Osteoblast (primary cell): ENCODE measurements around the gene PITPNC1. TPM values are rescaled to one million over a fixed set of nuclear protein-coding genes. Genes with fewer than 3 reads are reported as not detected.

Source experiments
- DNase-seq: peaks from one replicate; pipeline ENCODE4 v3.0.0; 2011; ENCODE audit warnings: low spot score, mixed read lengths; ENCODE audit not compliant: insufficient read length; ENCODE audit errors: missing footprints
- H2AFZ ChIP-seq: 2 replicates; pipeline ENCODE4 v1.6.0; 2011; ENCODE audit warnings: mild to moderate bottlenecking, low read length
- H3K27ac ChIP-seq: 2 replicates; pipeline ENCODE4 v1.5.1; 2011; ENCODE audit warnings: mild to moderate bottlenecking, low read depth, low read length, moderate library complexity
- H3K27me3 ChIP-seq: 2 replicates; pipeline ENCODE4 v1.6.0; 2012; ENCODE audit warnings: mild to moderate bottlenecking, control low read depth, inconsistent platforms, low read length, moderate library complexity; ENCODE audit not compliant: insufficient read depth
- H3K36me3 ChIP-seq: 2 replicates; pipeline ENCODE4 v1.5.1; 2011; ENCODE audit warnings: mild to moderate bottlenecking, low read length, control low read depth, moderate library complexity; ENCODE audit not compliant: insufficient read depth
- H3K4me1 ChIP-seq: 2 replicates; pipeline ENCODE4 v1.5.1; 2011; ENCODE audit warnings: mild to moderate bottlenecking, low read length, control low read depth, moderate library complexity; ENCODE audit not compliant: insufficient read depth
- H3K4me2 ChIP-seq: 2 replicates; pipeline ENCODE4 v1.6.0; 2011; ENCODE audit warnings: mild to moderate bottlenecking, low read length; ENCODE audit not compliant: insufficient read depth
- H3K4me3 ChIP-seq: fragments of 200-600 bp; sonication (generic); 3 replicates; pipeline ENCODE4 v1.5.1; 2012; ENCODE audit warnings: mild to moderate bottlenecking, low read length, inconsistent platforms; ENCODE audit not compliant: insufficient read depth
- H3K79me2 ChIP-seq: 2 replicates; pipeline ENCODE4 v1.6.0; 2012; ENCODE audit warnings: mild to moderate bottlenecking, low read length, control low read depth, inconsistent platforms; ENCODE audit not compliant: insufficient read depth
- H3K9me3 ChIP-seq: 2 replicates; pipeline ENCODE4 v1.5.1; 2011; ENCODE audit warnings: low read depth, low read length, control low read depth
- H4K20me1 ChIP-seq: 2 replicates; pipeline ENCODE4 v1.6.0; 2012; ENCODE audit warnings: mild to moderate bottlenecking, low read length, control low read depth; ENCODE audit not compliant: insufficient read depth
- total RNA-seq: library from RNA; depleted of rRNA; stranded (reverse); fragments of >200 nt; gene quantifications from 2 replicates; pipeline ENCODE4 v1.2.3, GENCODE V29; 2012
- TF ChIP-seq, protein P1 (sequence below): IDR thresholded peaks from 2 replicates; pipeline ENCODE4 v1.5.1; 2011; ENCODE audit warnings: mild to moderate bottlenecking, low read depth, low read length, moderate library complexity; ENCODE audit errors: extremely low read depth

The PITPNC1 gene
- total RNA-seq, 1 donor: 6.2 TPM

DNA sequence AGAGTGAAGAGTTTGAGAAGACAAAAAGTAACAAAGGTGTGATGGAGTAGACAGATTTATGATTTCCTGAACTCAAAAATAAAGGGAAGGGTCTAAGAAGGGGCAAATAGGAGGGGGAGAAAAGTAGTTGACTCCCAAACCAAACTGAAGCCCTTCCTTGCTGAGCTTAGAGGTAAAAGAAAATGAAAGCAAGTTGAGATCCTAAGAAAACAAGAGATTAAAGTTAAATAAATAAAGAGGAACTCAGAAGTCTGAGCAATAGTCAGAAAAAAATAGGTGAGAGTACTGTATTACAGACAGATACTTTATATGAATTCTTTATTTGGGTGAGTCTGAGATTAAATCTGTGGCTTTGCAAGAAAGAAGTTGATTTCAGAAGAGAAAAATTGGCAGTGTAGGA, 7.4 kb upstream of the PITPNC1 start:
- peak overlapping the region; percentile 59 for H2AFZ ChIP-seq
- H3K4me1 ChIP-seq: peaks cover 13% of the 10 kb centered on the region
- peaks cover 20% of the 10 kb centered on the region for H3K79me2 ChIP-seq
- peaks cover 10% of the 10 kb centered on the region for H4K20me1 ChIP-seq
- no peak overlapping the region for H3K4me2 ChIP-seq
- H3K36me3 ChIP-seq: no peaks in the 10 kb centered on the region
- H3K9me3 ChIP-seq: no peaks in the 10 kb centered on the region
- no peak overlapping the region for H3K4me3 ChIP-seq
- TF ChIP-seq, protein P1, sequence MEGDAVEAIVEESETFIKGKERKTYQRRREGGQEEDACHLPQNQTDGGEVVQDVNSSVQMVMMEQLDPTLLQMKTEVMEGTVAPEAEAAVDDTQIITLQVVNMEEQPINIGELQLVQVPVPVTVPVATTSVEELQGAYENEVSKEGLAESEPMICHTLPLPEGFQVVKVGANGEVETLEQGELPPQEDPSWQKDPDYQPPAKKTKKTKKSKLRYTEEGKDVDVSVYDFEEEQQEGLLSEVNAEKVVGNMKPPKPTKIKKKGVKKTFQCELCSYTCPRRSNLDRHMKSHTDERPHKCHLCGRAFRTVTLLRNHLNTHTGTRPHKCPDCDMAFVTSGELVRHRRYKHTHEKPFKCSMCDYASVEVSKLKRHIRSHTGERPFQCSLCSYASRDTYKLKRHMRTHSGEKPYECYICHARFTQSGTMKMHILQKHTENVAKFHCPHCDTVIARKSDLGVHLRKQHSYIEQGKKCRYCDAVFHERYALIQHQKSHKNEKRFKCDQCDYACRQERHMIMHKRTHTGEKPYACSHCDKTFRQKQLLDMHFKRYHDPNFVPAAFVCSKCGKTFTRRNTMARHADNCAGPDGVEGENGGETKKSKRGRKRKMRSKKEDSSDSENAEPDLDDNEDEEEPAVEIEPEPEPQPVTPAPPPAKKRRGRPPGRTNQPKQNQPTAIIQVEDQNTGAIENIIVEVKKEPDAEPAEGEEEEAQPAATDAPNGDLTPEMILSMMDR: no peak
- H3K27me3 ChIP-seq: no peaks in the 10 kb centered on the region
- no peak overlapping the region for H3K27ac ChIP-seq
- no peak for DNase-seq

DNA sequence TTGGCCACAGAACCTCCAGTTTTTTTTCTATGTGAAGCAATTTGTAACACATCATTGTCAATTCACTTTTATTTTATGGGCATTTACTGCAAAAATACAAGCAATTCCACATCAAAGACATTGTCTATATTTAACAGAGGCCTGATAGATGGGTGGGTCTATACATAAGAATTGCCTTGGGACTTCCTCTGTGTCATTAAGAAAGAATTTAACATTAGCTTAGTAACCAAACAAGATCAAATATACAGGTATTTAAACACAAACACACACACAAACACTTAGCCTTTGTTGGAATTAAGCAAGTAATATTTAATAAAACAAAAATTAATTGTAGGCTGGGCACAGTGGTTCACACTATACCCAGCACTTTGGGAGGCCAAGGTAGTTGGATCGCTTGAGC, 4.3 kb upstream of the PITPNC1 start:
- Histone ChIP-seq H3K4me3 (no peak overlapping the region), H3K27me3 (no peaks in the 10 kb centered on the region), H3K4me1 (peaks cover 18% of the 10 kb centered on the region), H3K9me3 (no peaks in the 10 kb centered on the region), H4K20me1 (peaks cover 2% of the 10 kb centered on the region), H3K27ac (no peak overlapping the region), H2AFZ (no peak overlapping the region), H3K79me2 (no peaks in the 10 kb centered on the region), H3K36me3 (no peaks in the 10 kb centered on the region), H3K4me2 (no peak overlapping the region)
- TF ChIP-seq, protein P1: no peak
- no peak for DNase-seq

DNA sequence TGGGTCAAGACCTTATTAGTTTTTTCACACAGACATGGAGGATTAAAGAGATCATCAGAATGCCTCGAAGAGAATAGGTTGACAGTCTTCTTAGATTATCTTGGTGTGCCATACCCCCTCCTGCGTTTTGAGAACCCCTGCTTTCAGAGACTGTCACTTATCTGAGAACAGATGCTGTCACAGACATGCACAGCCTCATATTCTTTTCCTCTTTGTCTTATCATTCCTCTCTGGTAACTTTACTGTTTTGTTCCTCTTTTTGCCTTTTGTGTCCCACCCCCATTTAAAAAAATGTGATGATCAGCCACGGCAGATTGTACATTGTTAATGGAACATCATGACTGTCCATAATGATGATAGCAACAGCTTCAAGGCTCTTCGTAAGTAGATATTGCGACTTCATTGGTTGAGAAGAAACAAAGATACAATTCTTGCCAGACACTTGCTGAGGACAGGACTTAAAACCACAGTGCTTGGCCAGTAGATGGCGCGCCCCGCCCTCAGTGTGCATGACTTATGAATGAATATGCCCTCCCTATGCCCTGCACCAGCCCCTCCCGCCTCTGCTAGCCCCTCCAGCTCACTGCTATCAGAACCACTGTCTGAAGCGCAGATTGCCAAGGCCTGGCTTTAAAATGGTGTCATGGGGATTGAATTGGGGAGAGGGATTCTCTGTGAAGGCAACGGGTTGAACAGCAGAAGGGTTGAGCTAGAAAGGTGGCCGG, 2.6 kb upstream of the PITPNC1 start:
- H3K36me3 ChIP-seq: no peaks in the 10 kb centered on the region
- peak overlapping the region; percentile 66 for H2AFZ ChIP-seq
- H4K20me1 ChIP-seq: peaks cover 2% of the 10 kb centered on the region
- H3K4me3 ChIP-seq: peak overlapping the region; percentile 15
- H3K9me3 ChIP-seq: no peaks in the 10 kb centered on the region
- peaks cover 18% of the 10 kb centered on the region for H3K4me1 ChIP-seq
- no peaks in the 10 kb centered on the region for H3K27me3 ChIP-seq
- H3K79me2 ChIP-seq: peaks cover 4% of the 10 kb centered on the region
- TF ChIP-seq, protein P1: peak; percentile 93
- H3K27ac ChIP-seq: no peak overlapping the region
- peak; percentile 92 for DNase-seq
- H3K4me2 ChIP-seq: peak overlapping the region; percentile 49

DNA sequence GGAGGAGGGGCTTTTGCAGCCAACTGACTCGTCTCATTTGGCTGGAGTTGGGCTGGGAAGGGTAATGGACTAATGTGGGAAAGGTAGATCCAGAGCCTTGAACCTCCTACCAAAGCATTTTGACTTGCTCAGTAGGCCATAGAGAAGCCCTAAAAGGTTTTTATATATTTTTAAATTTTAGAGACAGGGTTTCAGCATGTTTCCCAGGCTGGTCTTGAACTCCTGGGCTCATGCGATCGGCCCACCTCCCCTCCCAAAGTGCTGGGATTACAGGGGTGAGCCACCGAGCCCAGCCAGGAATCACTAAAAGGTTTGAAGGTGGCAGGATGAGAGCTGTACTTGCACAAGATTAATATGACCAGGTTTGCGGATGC, 2.0 kb upstream of the PITPNC1 start:
- TF ChIP-seq, protein P1: no peak
- no peaks in the 10 kb centered on the region for H3K27me3 ChIP-seq
- H2AFZ ChIP-seq: peak overlapping the region; percentile 66
- peaks cover 18% of the 10 kb centered on the region for H3K4me1 ChIP-seq
- peaks cover 5% of the 10 kb centered on the region for H3K79me2 ChIP-seq
- H3K9me3 ChIP-seq: no peaks in the 10 kb centered on the region
- H4K20me1 ChIP-seq: peaks cover 2% of the 10 kb centered on the region
- peak overlapping the region; percentile 49 for H3K4me2 ChIP-seq
- no peak overlapping the region for H3K27ac ChIP-seq
- no peaks in the 10 kb centered on the region for H3K36me3 ChIP-seq
- DNase-seq: no peak
- no peak overlapping the region for H3K4me3 ChIP-seq
